Colonic mucosa (tissue), 4 donors: ENCODE results near the gene RGCC. TPM values are rescaled to one million over a fixed set of nuclear protein-coding genes. Genes with fewer than 3 reads are reported as not detected.

Experiments
- DNase-seq: peaks from one replicate; pipeline ENCODE4 v3.0.0-alpha.2; 2020
- H3K27ac ChIP-seq: fragments of 200-600 bp; one replicate; pipeline ENCODE4 v1.8.0; 2021
- H3K27me3 ChIP-seq: fragments of 200-600 bp; one replicate; pipeline ENCODE4 v1.8.0; 2021
- H3K36me3 ChIP-seq: fragments of 200-600 bp; one replicate; pipeline ENCODE4 v1.8.0; 2021
- H3K4me1 ChIP-seq: fragments of 200-600 bp; one replicate; pipeline ENCODE4 v1.8.0; 2021; ENCODE audit warnings: mild to moderate bottlenecking
- H3K4me3 ChIP-seq: fragments of 200-600 bp; one replicate; pipeline ENCODE4 v1.8.0; 2021
- H3K9ac ChIP-seq, 2 donors: one replicate each; pipeline ENCODE4 v1.7.0; 2013; ENCODE audit warnings: control low read depth in 2 of 2, low read depth in 2 of 2, low read length in 2 of 2
- H3K9me3 ChIP-seq: fragments of 200-600 bp; one replicate; pipeline ENCODE4 v1.8.0; 2021
- intact Hi-C: fragments of 100-400 bp; cut with DNase I; formaldehyde crosslinking; loops from one replicate; pipeline ENCODE4 v1.14.1; 2022
- total RNA-seq, 2 donors: library from RNA; stranded (reverse); fragmentation: NEBNext Ultra II Directional in 1 of 2; extraction: Animal tissue kit (Norgen Biotek cat#: 25700) in 1 of 2; gene quantifications; one replicate each; pipeline ENCODE4 v1.2.1, GENCODE V29; 2021
- TF ChIP-seq, protein P1 (sequence below): fragments of 200-600 bp; IDR thresholded peaks from one replicate; pipeline ENCODE4 v1.8.0; 2022; ENCODE audit warnings: antibody characterized with exemption, mild to moderate bottlenecking
- donor health status: healthy.
- donor health status: DM: no; HTN: no; CAD: no.
- donor health status: DM: no; HTN: no; CAD: no.

The RGCC gene, protein sequence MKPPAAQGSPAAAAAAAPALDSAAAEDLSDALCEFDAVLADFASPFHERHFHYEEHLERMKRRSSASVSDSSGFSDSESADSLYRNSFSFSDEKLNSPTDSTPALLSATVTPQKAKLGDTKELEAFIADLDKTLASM
- total RNA-seq, result 10 to 100 TPM in 1 of 2 donors, 1 to 10 TPM in 1; 5.6 to 10.4 TPM

DNA sequence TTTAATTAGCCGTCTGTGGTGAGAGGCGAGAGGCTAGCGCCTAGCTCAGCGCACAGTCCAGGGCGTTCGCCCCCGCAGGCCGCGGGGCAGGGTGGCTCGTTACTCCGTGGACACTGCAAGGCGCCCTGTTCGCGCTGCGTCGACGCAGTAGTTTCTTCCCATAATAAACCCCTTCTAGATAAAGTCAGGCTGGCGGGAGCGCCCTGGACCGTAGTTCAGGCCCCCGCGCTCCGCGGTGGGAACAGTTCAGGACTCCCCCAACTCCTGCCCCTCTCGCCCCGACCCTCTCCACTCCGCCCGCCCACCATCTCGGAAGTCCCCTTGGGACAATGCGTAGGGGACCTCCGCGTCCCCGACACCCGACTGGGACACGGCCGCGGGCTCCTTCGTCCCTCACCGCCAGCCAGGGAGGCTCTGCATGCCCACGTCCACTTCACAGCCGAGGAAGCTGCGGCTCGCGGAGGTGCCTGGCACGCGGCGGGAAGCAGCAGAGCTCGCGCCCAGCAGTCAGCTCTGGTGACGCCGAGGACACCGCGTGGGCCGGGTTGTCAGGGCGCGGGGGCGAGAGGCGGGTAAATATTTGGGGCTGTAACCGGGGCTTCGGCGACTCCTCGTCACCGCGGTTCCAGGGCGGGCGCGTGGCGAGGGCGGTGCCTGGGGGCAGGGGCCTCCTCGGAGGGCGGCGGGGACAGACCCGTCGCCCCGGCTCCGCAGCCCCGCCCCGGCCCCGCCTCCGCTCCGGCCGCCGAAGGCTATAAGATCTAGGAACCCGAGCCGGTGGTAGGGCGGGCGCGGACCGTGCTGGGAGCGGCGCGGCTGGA lies at the start of gene RGCC:
TSS of gene RGCC (plus strand) at position 783 of the 821 bp plus-strand sequence. CDS start 158 bp downstream, outside the sequence.
- intact Hi-C loops, result no loop called here
- TF ChIP-seq, protein P1, sequence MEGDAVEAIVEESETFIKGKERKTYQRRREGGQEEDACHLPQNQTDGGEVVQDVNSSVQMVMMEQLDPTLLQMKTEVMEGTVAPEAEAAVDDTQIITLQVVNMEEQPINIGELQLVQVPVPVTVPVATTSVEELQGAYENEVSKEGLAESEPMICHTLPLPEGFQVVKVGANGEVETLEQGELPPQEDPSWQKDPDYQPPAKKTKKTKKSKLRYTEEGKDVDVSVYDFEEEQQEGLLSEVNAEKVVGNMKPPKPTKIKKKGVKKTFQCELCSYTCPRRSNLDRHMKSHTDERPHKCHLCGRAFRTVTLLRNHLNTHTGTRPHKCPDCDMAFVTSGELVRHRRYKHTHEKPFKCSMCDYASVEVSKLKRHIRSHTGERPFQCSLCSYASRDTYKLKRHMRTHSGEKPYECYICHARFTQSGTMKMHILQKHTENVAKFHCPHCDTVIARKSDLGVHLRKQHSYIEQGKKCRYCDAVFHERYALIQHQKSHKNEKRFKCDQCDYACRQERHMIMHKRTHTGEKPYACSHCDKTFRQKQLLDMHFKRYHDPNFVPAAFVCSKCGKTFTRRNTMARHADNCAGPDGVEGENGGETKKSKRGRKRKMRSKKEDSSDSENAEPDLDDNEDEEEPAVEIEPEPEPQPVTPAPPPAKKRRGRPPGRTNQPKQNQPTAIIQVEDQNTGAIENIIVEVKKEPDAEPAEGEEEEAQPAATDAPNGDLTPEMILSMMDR, result no peak
- H3K4me3 ChIP-seq, result peak within 1 kb of the TSS; percentile 48

DNA sequence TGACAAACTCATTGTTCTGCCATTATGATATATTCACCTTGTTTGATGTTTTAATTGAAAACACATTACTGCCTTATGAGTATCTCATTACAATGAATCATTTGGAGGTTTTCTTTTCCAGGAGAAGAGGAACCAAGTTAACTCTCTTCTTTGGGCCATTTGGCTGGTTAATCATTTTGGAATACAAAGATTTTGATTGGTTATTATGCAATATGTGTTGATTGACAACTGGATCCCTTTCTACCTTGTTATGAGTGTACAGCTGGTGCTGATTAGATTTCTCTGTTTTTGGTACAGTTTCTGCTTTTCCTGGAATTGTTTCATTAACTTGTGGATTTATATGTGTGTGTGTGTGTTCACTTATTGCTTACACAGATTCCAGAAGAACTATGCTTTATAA lies 49.2 kb upstream of the RGCC start:
- intact Hi-C loops, result no loop called here
- Histone ChIP-seq H3K27ac (no peak overlapping the region), H3K9ac (no peak overlapping the region), H3K9me3 (no peaks in the 10 kb centered on the region), H3K36me3 (no peaks in the 10 kb centered on the region), H3K27me3 (no peaks in the 10 kb centered on the region), H3K4me1 (no peaks in the 10 kb centered on the region), H3K4me3 (no peak overlapping the region)
- DNase-seq, result no peak
- TF ChIP-seq, protein P1, result no peak

More for the DNA sequence above, at the start of gene RGCC:
- H3K4me1 ChIP-seq, result no peaks in the 10 kb centered on the region
- peaks cover 23% of the 10 kb centered on the region for H3K27me3 ChIP-seq
- H3K36me3 ChIP-seq, result no peaks in the 10 kb centered on the region
- H3K9ac ChIP-seq, result peak within 1 kb of the TSS; percentile 48
- no peaks in the 10 kb centered on the region for H3K9me3 ChIP-seq
- peak; percentile 82 for DNase-seq
- no peak within 1 kb of the TSS for H3K27ac ChIP-seq

GRCh38 chr13:41408746-41409145 lies 48.6 kb upstream of the RGCC start:
- H3K27ac ChIP-seq, result no peak overlapping the region
- no peaks in the 10 kb centered on the region for H3K36me3 ChIP-seq
- H3K9ac ChIP-seq, result no peak overlapping the region
- H3K4me1 ChIP-seq, result no peaks in the 10 kb centered on the region
- H3K4me3 ChIP-seq, result no peak overlapping the region
- DNase-seq, result no peak
- intact Hi-C loops, result no loop called here
- H3K27me3 ChIP-seq, result no peaks in the 10 kb centered on the region
- TF ChIP-seq, protein P1, result no peak
- H3K9me3 ChIP-seq, result no peaks in the 10 kb centered on the region

- Histone ChIP-seq H3K4me3 (no peak overlapping the region), H3K27me3 (no peaks in the 10 kb centered on the region), H3K4me1 (no peaks in the 10 kb centered on the region), H3K9me3 (no peaks in the 10 kb centered on the region), H3K36me3 (no peaks in the 10 kb centered on the region), H3K27ac (no peak overlapping the region), H3K9ac (no peak overlapping the region)
- TF ChIP-seq, protein P1, result no peak
- DNase-seq, result no peak
- intact Hi-C loops, result loop anchor here (5.0 kb wide), 1 partner anchor 243 kb away; no protein-coding TSS in a partner anchor
Observed at GRCh38 chr13:41409611-41410010, 47.7 kb upstream of the RGCC start.

DNA sequence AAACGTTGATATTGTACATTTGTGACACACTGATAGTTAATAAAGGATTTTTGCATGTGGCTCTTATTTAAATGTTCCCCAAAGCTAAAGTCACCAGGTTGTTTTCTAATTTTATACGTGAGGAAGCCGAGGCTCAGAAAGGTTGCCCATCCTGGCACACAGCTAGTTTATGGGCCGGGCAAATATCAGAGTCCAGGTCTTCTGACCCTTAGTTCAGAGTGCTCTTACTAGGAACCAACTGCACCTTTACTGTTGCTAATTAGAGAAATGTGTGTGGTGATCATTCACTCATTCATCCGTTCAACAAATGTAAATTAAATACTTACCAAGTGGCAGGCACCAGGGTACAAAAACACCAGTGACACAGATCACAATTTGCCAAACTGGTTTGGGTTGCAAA lies 46.3 kb upstream of the RGCC start:
- TF ChIP-seq, protein P1, result no peak
- Histone ChIP-seq H3K36me3 (no peaks in the 10 kb centered on the region), H3K4me3 (no peak overlapping the region), H3K4me1 (no peaks in the 10 kb centered on the region), H3K9ac (no peak overlapping the region), H3K27ac (no peak overlapping the region), H3K27me3 (no peaks in the 10 kb centered on the region), H3K9me3 (no peaks in the 10 kb centered on the region)
- no peak for DNase-seq
- intact Hi-C loops, result loop anchor here (5.0 kb wide), 1 partner anchor 241 kb away; no protein-coding TSS in a partner anchor
